Esophagus muscularis mucosa (tissue), 4 donors: ENCODE results near the gene CLEC3B. TPM values are rescaled to one million over a fixed set of nuclear protein-coding genes. Genes with fewer than 3 reads are reported as not detected.
A peak's percentile ranks its signal among the peaks of the same experiment; 100 is the strongest.

Experiments
- DNase-seq: peaks from one replicate; pipeline ENCODE4 v3.0.0-alpha.2; 2017; ENCODE audit errors: extremely low spot score
- H3K27ac ChIP-seq, 4 donors: fragments of 200-600 bp; sonication (generic); replicated peaks in 1 of 4; 1 replicate in 3 of 4; 2 replicates in 1 of 4; pipeline ENCODE4 v1.5.1; 2016 to 2019; ENCODE audit warnings: mild to moderate bottlenecking in 1 of 4
- H3K27me3 ChIP-seq, 4 donors: fragments of 200-600 bp; sonication (generic); one replicate each; pipeline versions ENCODE4 v1.5.1 to v1.6.0; 2016 to 2019
- H3K36me3 ChIP-seq, 4 donors: fragments of 200-600 bp; sonication (generic); one replicate each; pipeline ENCODE4 v1.5.1; 2016 to 2019
- H3K4me1 ChIP-seq, 4 donors: fragments of 200-600 bp; sonication (generic); one replicate each; pipeline ENCODE4 v1.5.1; 2016 to 2019
- H3K4me3 ChIP-seq, 4 donors: fragments of 200-600 bp; sonication (generic); 1 replicate in 2 of 4; 2 replicates in 2 of 4; pipeline ENCODE4 v1.5.1; 2016 to 2019; ENCODE audit warnings: mild to moderate bottlenecking in 4 of 4, moderate library complexity in 1 of 4
- H3K9me3 ChIP-seq, 4 donors: fragments of 200-600 bp; sonication (generic); 1 replicate in 3 of 4; 2 replicates in 1 of 4; pipeline ENCODE4 v1.5.1; 2016 to 2019
- CTCF ChIP-seq, 3 experiments: fragments of 200-600 bp in 2 of 3; fragments of 450-650 bp in 1 of 3; sonication (generic) in 2 of 3; IDR thresholded peaks; one replicate each; pipeline ENCODE4 v1.5.1; 2017 to 2019; ENCODE audit warnings: antibody characterized with exemption in 3 of 3, mild to moderate bottlenecking in 2 of 3, moderate library complexity in 1 of 3
- EP300 ChIP-seq: sonication (generic); formaldehyde crosslinking; IDR thresholded peaks from one replicate; pipeline ENCODE4 v1.6.1; 2017; ENCODE audit warnings: antibody characterized with exemption
- POLR2A ChIP-seq: fragments of 450-650 bp; IDR thresholded peaks from one replicate; pipeline ENCODE4 v1.6.1; 2017; ENCODE audit warnings: antibody characterized with exemption, moderate library complexity, mild to moderate bottlenecking, low read depth
- POLR2AphosphoS5 ChIP-seq, 2 donors: sonication (generic); formaldehyde crosslinking; IDR thresholded peaks; one replicate each; pipeline ENCODE4 v1.6.1; 2017; ENCODE audit warnings: antibody characterized with exemption in 2 of 2
- WGBS: methylation state at CpG from one replicate; pipeline ENCODE4 v1.1.5; 2018; 5-methylcytosine and 5-hydroxymethylcytosine counted together
- intact Hi-C: fragments of 100-400 bp; cut with DNase I; formaldehyde crosslinking; loops from one replicate; pipeline ENCODE4 v1.15.1; 2023
- total RNA-seq, 4 donors: library from RNA; depleted of rRNA; stranded (reverse); fragments of >200 nt; gene quantifications; one replicate each; pipeline versions ENCODE4 v1.1.0 to v1.2.1, GENCODE V29; 2016

The CLEC3B gene
- total RNA-seq, 4 donors from 2014 or later = 47.1 to 144 (median 75.1) TPM

GRCh38 chr3:45057557-45057956 is 31.5 kb downstream of the CLEC3B start:
- Histone ChIP-seq H3K4me1 (peaks cover 20 to 64% (median 54%) of the 10 kb centered on the region in 4 donors), H3K36me3 (no peaks in the 10 kb centered on the region), H3K9me3 (no peaks in the 10 kb centered on the region), H3K27me3 (no peaks in the 10 kb centered on the region), H3K4me3 (no peak overlapping the region), H3K27ac (peak overlapping the region; percentile 69 to 85 (median 80))
- no peak for TF ChIP-seq EP300
- TF ChIP-seq CTCF (IDR thresholded peaks at IDR 0.05) = no peak
- intact Hi-C loops = loop anchor here (5.0 kb wide), 1 partner anchor 60 kb away; no protein-coding TSS in a partner anchor
- no peak for DNase-seq
- WGBS = 80% methylated on average over 3 of the region's 3 CpGs

- no peak for DNase-seq
- Histone ChIP-seq H3K4me3 (no peak overlapping the region), H3K36me3 (no peaks in the 10 kb centered on the region), H3K27ac (no peak overlapping the region), H3K9me3 (no peaks in the 10 kb centered on the region), H3K4me1 (peaks cover 20 to 58% (median 50%) of the 10 kb centered on the region in 4 donors), H3K27me3 (no peaks in the 10 kb centered on the region)
- TF ChIP-seq POLR2A = no peak
- no peak for TF ChIP-seq EP300
- no peak for TF ChIP-seq CTCF (IDR thresholded peaks at IDR 0.05)
- TF ChIP-seq POLR2AphosphoS5 (IDR thresholded peaks at IDR 0.05) = no peak
- 78% methylated on average over 2 of the region's 2 CpGs for WGBS
- intact Hi-C loops = loop anchor here (5.0 kb wide), 1 partner anchor 58 kb away; no protein-coding TSS in a partner anchor
These were observed 33.0 kb downstream of the CLEC3B start for GRCh38 chr3:45059132-45059531.

- TF ChIP-seq EP300 (no peak), POLR2A (no peak), POLR2AphosphoS5 (IDR thresholded peaks at IDR 0.05) (no peak), CTCF (IDR thresholded peaks at IDR 0.05) (no peak)
- no peak for DNase-seq
- no peaks in the 10 kb centered on the region for H3K27me3 ChIP-seq
- H3K9me3 ChIP-seq = no peaks in the 10 kb centered on the region
- peaks cover 20 to 46% (median 38%) of the 10 kb centered on the region in 4 donors for H3K4me1 ChIP-seq
- intact Hi-C loops = no loop called here
- WGBS = 81% methylated on average over 4 of the region's 4 CpGs
- H3K27ac ChIP-seq = no peak overlapping the region
- no peak overlapping the region for H3K4me3 ChIP-seq
- no peaks in the 10 kb centered on the region for H3K36me3 ChIP-seq
These were observed 34.2 kb downstream of the CLEC3B start for GRCh38 chr3:45060165-45060892.

GRCh38 chr3:45062697-45063070 is 36.6 kb downstream of the CLEC3B start:
- no peaks in the 10 kb centered on the region for H3K9me3 ChIP-seq
- H3K36me3 ChIP-seq = no peaks in the 10 kb centered on the region
- H3K4me3 ChIP-seq = no peak overlapping the region
- no peak overlapping the region for H3K27ac ChIP-seq
- TF ChIP-seq POLR2AphosphoS5 (IDR thresholded peaks at IDR 0.05) (no peak), CTCF (IDR thresholded peaks at IDR 0.05) (no peak)
- H3K4me1 ChIP-seq = peaks cover under 1 to 23% (median 14%) of the 10 kb centered on the region in 4 donors
- 95% methylated on average over 1 of the region's 1 CpG for WGBS
- H3K27me3 ChIP-seq = no peaks in the 10 kb centered on the region
- intact Hi-C loops = no loop called here
- DNase-seq = no peak
